ENCODE measurements around the gene CADPS.

CADPS gene

GRCh38 chr3:62475306-62475705 is 399.9 kb downstream of the CADPS start:
- H3K27ac ChIP-seq = no peak overlapping the region
- TF ChIP-seq ZFX (IDR thresholded peaks at IDR 0.05) (no peak), CTCF (conservative IDR thresholded peaks at IDR 0.05) (no peak)

- H3K27ac ChIP-seq = no peak overlapping the region
- TF ChIP-seq ZFX (IDR thresholded peaks at IDR 0.05) = no peak
- TF ChIP-seq CTCF (conservative IDR thresholded peaks at IDR 0.05) = no peak
Observed at GRCh38 chr3:62467966-62468722, 407.1 kb downstream of the CADPS start.

GRCh38 chr3:62462788-62463187 is 412.4 kb downstream of the CADPS start:
- TF ChIP-seq ZFX (IDR thresholded peaks at IDR 0.05) (no peak), CTCF (conservative IDR thresholded peaks at IDR 0.05) (no peak)
- no peak overlapping the region for H3K27ac ChIP-seq

- TF ChIP-seq ZFX (IDR thresholded peaks at IDR 0.05) (no peak), CTCF (conservative IDR thresholded peaks at IDR 0.05) (no peak)
- no peak overlapping the region for H3K27ac ChIP-seq
Observed at GRCh38 chr3:62462104-62462762, 413.0 kb downstream of the CADPS start.

GRCh38 chr3:62454916-62455315 is 420.3 kb downstream of the CADPS start:
- TF ChIP-seq ZFX (IDR thresholded peaks at IDR 0.05) (no peak), CTCF (conservative IDR thresholded peaks at IDR 0.05) (no peak)
- no peak overlapping the region for H3K27ac ChIP-seq

- H3K27ac ChIP-seq = no peak overlapping the region
- TF ChIP-seq CTCF (conservative IDR thresholded peaks at IDR 0.05) = no peak
- no peak for TF ChIP-seq ZFX (IDR thresholded peaks at IDR 0.05)
Observed at GRCh38 chr3:62453448-62453847, 421.8 kb downstream of the CADPS start.

GRCh38 chr3:62451211-62451887 is 423.9 kb downstream of the CADPS start:
- TF ChIP-seq CTCF (conservative IDR thresholded peaks at IDR 0.05) (no peak), ZFX (IDR thresholded peaks at IDR 0.05) (no peak)
- H3K27ac ChIP-seq = no peak overlapping the region
